ENCODE data around the gene COPS2. TPM values are rescaled to one million over a fixed set of nuclear protein-coding genes. Genes with fewer than 3 reads are reported as not detected.

The COPS2 gene
- polyA plus RNA-seq, 1 experiment = 135 TPM

DNA sequence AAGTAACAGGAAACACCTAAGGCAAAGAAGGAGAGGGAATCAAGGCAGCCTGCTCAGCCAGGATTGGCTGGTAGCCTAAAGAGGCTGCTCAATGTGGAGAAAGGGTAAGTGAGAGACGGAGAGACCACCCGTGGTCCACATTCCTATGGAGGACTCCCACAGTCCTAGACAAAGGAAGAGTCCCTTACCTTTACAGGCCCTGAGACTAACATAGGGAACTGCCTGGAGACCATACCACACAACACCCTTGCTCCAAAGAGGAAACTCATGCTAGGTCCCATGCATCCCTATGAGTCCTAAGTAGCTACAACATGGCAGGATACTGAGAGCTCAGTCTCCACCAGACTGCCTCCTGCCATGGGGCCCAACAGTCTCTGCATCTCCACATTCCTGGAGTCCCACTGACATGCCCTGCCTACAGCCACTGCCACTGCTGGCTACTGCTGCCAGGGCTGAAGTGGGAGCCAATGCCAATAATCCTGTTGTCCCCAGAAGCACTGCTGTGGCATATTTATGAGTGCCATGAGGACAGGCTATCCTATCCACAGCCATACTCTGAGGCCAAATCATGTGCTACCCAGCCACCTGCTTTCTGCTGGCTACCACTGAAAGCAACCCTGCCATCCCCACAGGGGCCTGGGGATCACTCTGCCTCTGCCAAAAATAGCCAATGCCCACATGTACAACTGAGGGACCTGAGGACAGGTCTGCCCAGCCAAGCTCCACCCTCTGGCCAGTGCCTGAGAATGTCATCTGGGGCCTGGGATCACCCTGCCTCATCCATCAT is 45.0 kb downstream of the COPS2 start:
- no peaks in the 10 kb centered on the region for H3K27me3 ChIP-seq (ENCODE audit: control insufficient read depth, insufficient read depth, low read length)
- no peak overlapping the region for H3K27ac ChIP-seq (ENCODE audit: low read depth, low read length)
- H3K9me3 ChIP-seq (ENCODE audit: control insufficient read depth, insufficient read depth, low read length) = no peaks in the 10 kb centered on the region
- no peak overlapping the region for H3K4me3 ChIP-seq (ENCODE audit: low read depth, low read length)
- POLR2A ChIA-PET = no interaction called here
- DNase-seq (ENCODE audit: low read depth, low spot score) = no peak
- CTCF ChIA-PET = no interaction called here
- TF ChIP-seq, protein P1, sequence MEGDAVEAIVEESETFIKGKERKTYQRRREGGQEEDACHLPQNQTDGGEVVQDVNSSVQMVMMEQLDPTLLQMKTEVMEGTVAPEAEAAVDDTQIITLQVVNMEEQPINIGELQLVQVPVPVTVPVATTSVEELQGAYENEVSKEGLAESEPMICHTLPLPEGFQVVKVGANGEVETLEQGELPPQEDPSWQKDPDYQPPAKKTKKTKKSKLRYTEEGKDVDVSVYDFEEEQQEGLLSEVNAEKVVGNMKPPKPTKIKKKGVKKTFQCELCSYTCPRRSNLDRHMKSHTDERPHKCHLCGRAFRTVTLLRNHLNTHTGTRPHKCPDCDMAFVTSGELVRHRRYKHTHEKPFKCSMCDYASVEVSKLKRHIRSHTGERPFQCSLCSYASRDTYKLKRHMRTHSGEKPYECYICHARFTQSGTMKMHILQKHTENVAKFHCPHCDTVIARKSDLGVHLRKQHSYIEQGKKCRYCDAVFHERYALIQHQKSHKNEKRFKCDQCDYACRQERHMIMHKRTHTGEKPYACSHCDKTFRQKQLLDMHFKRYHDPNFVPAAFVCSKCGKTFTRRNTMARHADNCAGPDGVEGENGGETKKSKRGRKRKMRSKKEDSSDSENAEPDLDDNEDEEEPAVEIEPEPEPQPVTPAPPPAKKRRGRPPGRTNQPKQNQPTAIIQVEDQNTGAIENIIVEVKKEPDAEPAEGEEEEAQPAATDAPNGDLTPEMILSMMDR (IDR thresholded peaks at IDR 0.05; ENCODE audit: low read depth, low read length) = no peak

DNA sequence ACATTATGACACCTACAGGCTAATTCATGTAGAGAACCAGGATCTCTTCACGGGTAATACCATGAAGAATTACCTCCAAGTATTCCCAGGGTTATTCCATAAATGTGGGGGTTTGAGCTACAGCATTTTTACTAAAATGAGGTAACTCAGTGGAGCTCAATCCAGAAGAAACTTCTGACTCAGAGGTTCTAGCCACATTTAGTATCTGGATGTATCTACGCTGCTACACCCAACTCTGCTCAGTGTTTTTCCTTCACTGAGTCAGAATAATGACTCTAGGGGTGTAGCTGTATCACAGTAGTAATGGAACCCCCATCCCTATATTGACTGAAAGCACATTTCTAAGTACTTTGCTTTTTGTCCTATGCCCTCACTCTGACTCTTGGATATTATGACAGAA is 52.4 kb downstream of the COPS2 start:
- no peak for DNase-seq (ENCODE audit: low read depth, low spot score)
- H3K9me3 ChIP-seq (ENCODE audit: control insufficient read depth, insufficient read depth, low read length) = no peaks in the 10 kb centered on the region
- no peaks in the 10 kb centered on the region for H3K27me3 ChIP-seq (ENCODE audit: control insufficient read depth, insufficient read depth, low read length)
- no peak overlapping the region for H3K4me3 ChIP-seq (ENCODE audit: low read depth, low read length)
- POLR2A ChIA-PET = interaction anchor here (1.3 kb wide), 1 partner anchor 20 kb away, joined by 5 read pairs; no protein-coding TSS in a partner anchor
- TF ChIP-seq, protein P1 (IDR thresholded peaks at IDR 0.05; ENCODE audit: low read depth, low read length) = no peak
- CTCF ChIA-PET = interaction anchor here (0.8 to 1.4 kb wide), 2 partner anchors 43 to 127 kb away, joined by 3 to 6 read pairs; no protein-coding TSS in a partner anchor
- no peak overlapping the region for H3K27ac ChIP-seq (ENCODE audit: low read depth, low read length)

DNA sequence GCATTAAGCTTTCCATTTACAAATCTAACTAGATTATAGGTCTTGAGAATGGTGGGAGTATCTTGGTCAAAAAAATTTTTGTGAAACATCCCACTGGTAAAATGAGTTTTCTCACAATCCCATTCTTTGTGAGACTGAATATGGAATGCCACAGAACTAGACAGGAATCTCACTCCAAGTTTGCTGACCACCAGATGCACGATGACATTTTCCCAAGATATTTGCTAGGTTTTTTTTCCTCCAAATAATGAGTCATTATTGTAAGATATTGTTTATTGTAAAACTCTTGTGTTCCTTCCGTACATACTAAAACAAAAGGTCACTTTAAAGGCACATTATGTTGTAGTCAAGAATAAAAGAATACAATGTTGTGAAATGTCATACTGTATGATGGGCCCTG is 53.9 kb downstream of the COPS2 start:
- POLR2A ChIA-PET = no interaction called here

DNA sequence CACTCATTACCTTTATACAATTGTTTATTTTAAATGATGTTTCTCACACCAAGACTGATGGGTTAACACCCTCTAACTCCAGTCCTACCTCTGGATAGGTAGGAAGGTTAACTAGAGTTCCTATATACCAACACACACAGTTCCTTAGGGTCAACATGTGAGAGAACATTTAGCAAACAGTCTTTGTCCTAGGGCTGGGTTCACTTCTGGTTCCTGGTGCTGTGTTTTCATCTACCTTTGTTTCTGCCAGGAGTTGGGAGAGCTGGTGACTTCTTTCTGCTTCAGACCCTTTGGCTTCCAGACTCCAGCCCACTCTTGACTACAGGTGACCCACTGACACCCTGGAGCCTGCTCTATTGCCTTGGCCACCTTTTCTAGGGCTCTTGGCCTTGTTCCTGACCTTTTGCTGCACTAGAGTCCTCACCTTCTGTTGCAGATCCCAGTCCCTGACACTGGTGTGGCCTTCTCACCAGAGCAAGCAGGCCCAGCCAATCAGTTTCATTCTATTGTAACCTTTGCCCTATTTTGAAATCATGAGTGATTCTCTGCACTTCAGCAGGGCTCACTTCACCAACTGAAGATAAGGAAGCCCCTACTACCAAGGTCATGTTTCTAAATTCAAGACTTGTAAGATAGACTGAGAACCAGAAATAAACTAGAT is 59.2 kb downstream of the COPS2 start:
- H3K27me3 ChIP-seq (ENCODE audit: control insufficient read depth, insufficient read depth, low read length) = no peaks in the 10 kb centered on the region
- TF ChIP-seq, protein P1 (IDR thresholded peaks at IDR 0.05; ENCODE audit: low read depth, low read length) = no peak
- no peak overlapping the region for H3K4me3 ChIP-seq (ENCODE audit: low read depth, low read length)
- ChIA-PET POLR2A (no interaction called here), CTCF (no interaction called here)
- no peaks in the 10 kb centered on the region for H3K9me3 ChIP-seq (ENCODE audit: control insufficient read depth, insufficient read depth, low read length)
- no peak for DNase-seq (ENCODE audit: low read depth, low spot score)
- no peak overlapping the region for H3K27ac ChIP-seq (ENCODE audit: low read depth, low read length)

More for the DNA sequence above, 53.9 kb downstream of the COPS2 start:
- H3K9me3 ChIP-seq (ENCODE audit: control insufficient read depth, insufficient read depth, low read length) = no peaks in the 10 kb centered on the region
- CTCF ChIA-PET = no interaction called here
- TF ChIP-seq, protein P1 (IDR thresholded peaks at IDR 0.05; ENCODE audit: low read depth, low read length) = no peak
- H3K27ac ChIP-seq (ENCODE audit: low read depth, low read length) = no peak overlapping the region
- DNase-seq (ENCODE audit: low read depth, low spot score) = peak; percentile 23
- no peak overlapping the region for H3K4me3 ChIP-seq (ENCODE audit: low read depth, low read length)
- no peaks in the 10 kb centered on the region for H3K27me3 ChIP-seq (ENCODE audit: control insufficient read depth, insufficient read depth, low read length)

DNA sequence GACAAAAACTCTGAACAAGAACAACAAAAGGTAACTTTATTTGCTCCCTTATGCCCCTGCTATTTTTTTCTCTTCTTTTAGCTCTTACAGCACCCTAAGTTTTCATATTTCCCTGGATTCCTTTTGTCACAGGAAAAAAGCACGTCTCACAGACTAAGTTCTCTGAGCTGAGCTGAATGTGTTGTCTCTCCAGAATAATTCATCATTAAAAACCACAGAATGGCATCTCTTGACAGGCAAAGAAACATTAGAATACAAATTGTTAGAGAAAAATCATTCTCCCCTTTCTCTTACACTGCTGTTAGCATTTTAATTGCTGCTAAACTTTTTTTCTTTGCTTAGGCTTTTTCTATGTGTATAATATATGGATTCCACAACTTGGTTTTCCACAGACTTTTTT is 60.5 kb downstream of the COPS2 start:
- no peak for DNase-seq (ENCODE audit: low read depth, low spot score)
- TF ChIP-seq, protein P1 (IDR thresholded peaks at IDR 0.05; ENCODE audit: low read depth, low read length) = no peak
- H3K9me3 ChIP-seq (ENCODE audit: control insufficient read depth, insufficient read depth, low read length) = no peaks in the 10 kb centered on the region
- POLR2A ChIA-PET = interaction anchor here (0.6 kb wide), 1 partner anchor 55 kb away, joined by 3 read pairs; no protein-coding TSS in a partner anchor
- no peak overlapping the region for H3K4me3 ChIP-seq (ENCODE audit: low read depth, low read length)
- CTCF ChIA-PET = interaction anchor here (0.7 to 1.1 kb wide), 2 partner anchors 120 to 1050 kb away, joined by 3 read pairs; no protein-coding TSS in a partner anchor
- H3K27me3 ChIP-seq (ENCODE audit: control insufficient read depth, insufficient read depth, low read length) = no peaks in the 10 kb centered on the region
- no peak overlapping the region for H3K27ac ChIP-seq (ENCODE audit: low read depth, low read length)
